Bronchial epithelial cell (primary cell): Measurements from ENCODE around the gene GPC1. TPM values are rescaled to one million over a fixed set of nuclear protein-coding genes. Genes with fewer than 3 reads are reported as not detected.

ENCODE experiments used
- DNase-seq: peaks from one replicate; pipeline ENCODE4 v3.0.0-alpha.2; 2010; ENCODE audit warnings: low read depth
- FAIRE-seq: peaks from 2 replicates; lab custom pipeline; 2011; peaks lifted over from hg19 to GRCh38; lab: Jason Lieb, UNC
- H3K27me3 ChIP-seq: 2 replicates; pipeline ENCODE4 v1.5.1; 2011; ENCODE audit warnings: low read length; ENCODE audit not compliant: control insufficient read depth, insufficient read depth
- H3K36me3 ChIP-seq: 2 replicates; pipeline ENCODE4 v1.5.1; 2011; ENCODE audit warnings: low read length; ENCODE audit not compliant: control insufficient read depth, insufficient read depth
- H3K4me3 ChIP-seq: 2 replicates; pipeline ENCODE4 v1.5.1; 2011; ENCODE audit warnings: mild to moderate bottlenecking, low read depth, low read length, control low read depth
- total RNA-seq: library from RNA; depleted of rRNA; stranded (reverse); fragments of >200 nt; gene quantifications from 2 replicates; pipeline ENCODE4 v1.2.1, GENCODE V29; 2014
- TF ChIP-seq, protein P1 (sequence below): IDR thresholded peaks from 2 replicates; pipeline ENCODE4 v1.5.1; 2011; ENCODE audit warnings: mild to moderate bottlenecking, moderate library complexity, low read length, control low read depth, inconsistent platforms; ENCODE audit not compliant: insufficient read depth, severe bottlenecking

Gene GPC1
- total RNA-seq, 1 donor from 2014 or later: 65.8 TPM

- TF ChIP-seq, protein P1, sequence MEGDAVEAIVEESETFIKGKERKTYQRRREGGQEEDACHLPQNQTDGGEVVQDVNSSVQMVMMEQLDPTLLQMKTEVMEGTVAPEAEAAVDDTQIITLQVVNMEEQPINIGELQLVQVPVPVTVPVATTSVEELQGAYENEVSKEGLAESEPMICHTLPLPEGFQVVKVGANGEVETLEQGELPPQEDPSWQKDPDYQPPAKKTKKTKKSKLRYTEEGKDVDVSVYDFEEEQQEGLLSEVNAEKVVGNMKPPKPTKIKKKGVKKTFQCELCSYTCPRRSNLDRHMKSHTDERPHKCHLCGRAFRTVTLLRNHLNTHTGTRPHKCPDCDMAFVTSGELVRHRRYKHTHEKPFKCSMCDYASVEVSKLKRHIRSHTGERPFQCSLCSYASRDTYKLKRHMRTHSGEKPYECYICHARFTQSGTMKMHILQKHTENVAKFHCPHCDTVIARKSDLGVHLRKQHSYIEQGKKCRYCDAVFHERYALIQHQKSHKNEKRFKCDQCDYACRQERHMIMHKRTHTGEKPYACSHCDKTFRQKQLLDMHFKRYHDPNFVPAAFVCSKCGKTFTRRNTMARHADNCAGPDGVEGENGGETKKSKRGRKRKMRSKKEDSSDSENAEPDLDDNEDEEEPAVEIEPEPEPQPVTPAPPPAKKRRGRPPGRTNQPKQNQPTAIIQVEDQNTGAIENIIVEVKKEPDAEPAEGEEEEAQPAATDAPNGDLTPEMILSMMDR: no peak
- no peaks in the 10 kb centered on the region for H3K27me3 ChIP-seq
- H3K4me3 ChIP-seq: no peak overlapping the region
- FAIRE-seq (no peak), DNase-seq (no peak)
- H3K36me3 ChIP-seq: no peaks in the 10 kb centered on the region
Observed at GRCh38 chr2:240432820-240433801, 2.4 kb upstream of the GPC1 start.

DNA sequence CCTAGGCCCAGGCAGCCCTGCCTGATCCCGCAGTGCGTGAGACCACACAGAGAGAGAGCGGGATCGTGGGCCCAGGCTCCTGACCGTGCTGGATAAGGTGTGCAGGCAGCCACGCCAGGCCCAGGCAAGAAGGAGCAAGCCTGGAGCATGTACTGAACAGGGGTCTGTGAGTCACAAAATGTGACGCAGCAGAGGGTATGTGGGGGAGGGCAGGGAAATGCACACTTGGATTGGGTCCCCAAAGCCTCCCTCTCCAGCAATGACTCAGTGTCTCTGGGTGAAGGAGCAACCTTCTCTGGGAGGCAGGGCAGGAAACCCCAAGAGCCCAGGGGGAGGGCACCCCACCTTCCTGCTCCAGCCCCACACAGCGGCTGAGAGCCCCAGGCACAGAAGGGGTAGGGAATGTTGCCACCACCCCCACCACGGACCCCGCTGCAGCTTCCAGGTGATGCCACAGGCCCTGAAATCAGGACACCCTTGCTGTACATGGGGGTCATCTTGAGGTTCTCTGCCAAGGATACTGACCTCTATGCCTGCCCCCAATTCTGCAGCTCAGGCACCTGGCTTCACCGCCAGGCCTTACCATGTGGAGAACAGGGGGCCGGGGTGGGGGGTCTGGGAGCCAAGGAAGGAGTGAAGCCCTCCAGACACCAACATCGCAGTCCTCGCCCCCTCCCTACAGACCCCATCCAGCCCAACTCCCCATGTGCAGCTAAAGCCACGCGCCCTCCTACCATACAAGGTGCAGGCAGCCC is 1.3 kb upstream of the GPC1 start:
- H3K36me3 ChIP-seq: peaks cover 2% of the 10 kb centered on the region
- FAIRE-seq (peak; percentile 99), DNase-seq (peak; percentile 98)
- no peaks in the 10 kb centered on the region for H3K27me3 ChIP-seq
- H3K4me3 ChIP-seq: peak overlapping the region; percentile 75
- TF ChIP-seq, protein P1: no peak

DNA sequence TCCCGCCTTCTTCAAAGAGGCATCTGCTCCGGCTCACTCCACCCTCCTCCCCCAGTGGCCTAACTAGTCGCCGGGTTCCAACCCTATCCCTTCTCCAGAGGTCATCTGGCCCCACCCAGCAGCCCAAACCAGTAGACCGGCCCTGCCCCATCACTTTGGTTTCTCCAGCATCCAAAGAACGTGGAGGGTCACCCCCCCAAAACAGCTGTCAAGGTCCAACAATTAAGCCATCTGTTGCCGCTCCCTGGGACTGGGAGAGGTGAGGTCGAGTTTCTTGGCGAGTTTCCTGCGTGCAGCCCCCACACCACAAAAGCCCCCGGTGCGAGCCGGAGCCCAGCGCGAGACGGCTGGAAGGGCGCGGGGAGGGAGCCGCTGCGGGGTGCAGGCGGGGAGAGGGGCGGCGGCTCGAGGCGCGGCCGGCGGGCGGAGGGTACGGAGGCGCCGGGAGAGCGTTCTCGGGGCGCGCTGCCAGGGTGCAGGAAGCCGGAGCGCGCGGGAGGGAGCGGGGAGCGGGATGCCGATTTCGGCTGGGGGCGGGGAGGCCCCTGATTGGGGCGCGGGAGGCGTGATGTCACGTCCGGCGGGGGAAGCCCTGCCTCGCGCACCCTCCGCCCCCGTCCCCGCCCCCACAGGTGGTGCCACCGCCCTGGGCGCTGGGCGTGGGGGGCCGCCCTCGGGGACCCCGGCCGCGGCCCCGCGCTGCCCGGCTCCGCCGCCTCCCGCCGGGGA is 571 bp upstream of the GPC1 start:
- H3K36me3 ChIP-seq: peaks cover 5% of the 10 kb centered on the region
- peak overlapping the region; percentile 75 for H3K4me3 ChIP-seq
- DNase-seq (peak; percentile 64), FAIRE-seq (no peak)
- H3K27me3 ChIP-seq: no peaks in the 10 kb centered on the region
- TF ChIP-seq, protein P1: no peak

DNA sequence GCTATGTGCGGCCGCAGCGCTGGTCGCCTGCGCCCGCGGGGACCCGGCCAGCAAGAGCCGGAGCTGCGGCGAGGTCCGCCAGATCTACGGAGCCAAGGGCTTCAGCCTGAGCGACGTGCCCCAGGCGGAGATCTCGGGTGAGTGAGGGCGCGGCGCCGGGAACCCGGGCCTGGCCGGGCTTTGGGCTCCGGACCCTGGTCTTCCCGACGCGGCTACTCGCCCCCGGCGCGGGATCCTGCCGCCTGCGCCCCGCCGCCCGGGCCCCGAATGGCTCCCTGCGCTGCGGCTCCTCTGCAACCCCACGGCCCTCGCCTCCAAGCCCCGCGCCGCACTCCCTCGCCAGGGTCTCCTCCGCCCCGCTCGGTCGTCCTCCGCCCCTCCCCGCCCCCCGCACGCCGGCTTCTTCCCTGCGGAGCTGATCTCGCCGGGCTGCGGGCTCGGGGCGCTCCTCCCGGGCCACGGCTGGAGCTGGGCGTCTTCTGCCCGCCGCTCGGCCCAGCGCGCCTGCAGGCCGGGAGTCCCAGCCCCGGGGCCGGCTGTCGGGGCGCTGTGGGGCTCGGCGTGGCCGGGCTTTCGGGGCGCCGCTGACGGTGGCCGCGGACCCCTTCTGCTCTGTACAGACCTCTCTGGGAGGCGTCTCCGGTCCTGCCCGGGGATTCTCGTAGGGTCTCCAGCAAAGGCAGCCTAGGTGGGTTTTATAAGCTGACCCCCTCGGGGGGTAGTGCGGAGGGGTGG is 652 bp downstream of the GPC1 start:
- FAIRE-seq (no peak), DNase-seq (no peak)
- Histone ChIP-seq H3K36me3 (peaks cover 11% of the 10 kb centered on the region), H3K4me3 (peak overlapping the region; percentile 75), H3K27me3 (no peaks in the 10 kb centered on the region)
- TF ChIP-seq, protein P1: no peak
